Measurements from ENCODE around the gene ANXA2.
"Not testable (repeated sequence)": the region's sequence is repeated elsewhere in the genome, so short reads cannot be mapped to it uniquely, and the experiment has no call there.

ANXA2 gene

GRCh38 chr15:60397772-60398445 is at the start of gene ANXA2:
ANXA2 (minus strand) TSS chr15:60397986; CDS start chr15:60386075, 11,911 bp downstream.
- DNase-seq (ENCODE audit: low read depth) = peak; percentile 75

- no peak for DNase-seq (ENCODE audit: low read depth)
Measured at GRCh38 chr15:60444289-60444912, 46.6 kb upstream of the ANXA2 start.

- DNase-seq (ENCODE audit: low read depth) = no peak
Measured at GRCh38 chr15:60442763-60443162, 45.0 kb upstream of the ANXA2 start.

DNA sequence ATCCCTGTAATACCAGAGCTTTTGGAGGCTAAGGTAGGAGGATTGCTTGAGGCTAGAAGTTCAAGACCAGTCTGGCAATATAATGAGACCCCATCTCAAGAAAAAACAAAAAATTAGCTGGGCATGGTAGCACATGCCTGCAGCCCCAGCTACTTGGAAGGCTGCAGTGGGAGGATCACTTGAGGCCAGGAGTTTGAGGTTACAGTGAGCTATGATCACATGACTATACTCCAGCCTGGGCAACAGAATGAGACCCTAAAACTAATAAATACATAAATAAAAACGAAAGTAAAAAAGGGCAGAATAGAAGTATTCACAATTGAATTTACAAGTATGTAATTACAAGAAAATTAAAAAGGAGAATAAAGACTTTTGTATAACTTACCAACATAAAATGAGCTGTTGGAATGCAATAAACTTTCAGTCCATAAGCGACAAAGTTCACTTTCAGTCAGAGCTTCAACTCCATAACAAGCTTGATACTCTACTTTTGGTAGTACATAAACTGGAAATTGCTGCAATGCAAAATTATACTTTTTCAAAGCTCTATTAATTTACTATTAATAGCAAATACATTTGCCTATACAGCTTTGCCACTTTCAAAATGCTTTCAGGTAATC is 44.4 kb upstream of the ANXA2 start:
- DNase-seq (ENCODE audit: low read depth) = no peak

DNA sequence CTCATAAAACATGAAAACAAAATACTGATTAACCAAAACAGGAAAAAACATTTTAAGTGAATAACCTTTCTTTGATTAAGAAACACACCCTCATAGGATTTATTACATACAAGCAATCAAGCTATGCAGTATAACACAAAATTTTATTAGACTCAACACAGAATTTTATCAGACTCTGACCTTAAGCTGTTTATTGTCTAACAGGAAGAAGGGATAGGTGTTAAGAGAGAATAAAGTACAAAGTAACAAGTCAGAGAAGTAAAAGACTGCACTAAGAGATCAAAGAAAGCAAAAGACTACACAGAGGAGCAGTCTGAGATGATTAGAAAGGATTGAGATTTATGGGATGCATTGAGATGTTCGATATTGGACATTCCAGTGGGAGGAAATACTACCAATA is 43.5 kb upstream of the ANXA2 start:
- DNase-seq (ENCODE audit: low read depth) = no peak

DNA sequence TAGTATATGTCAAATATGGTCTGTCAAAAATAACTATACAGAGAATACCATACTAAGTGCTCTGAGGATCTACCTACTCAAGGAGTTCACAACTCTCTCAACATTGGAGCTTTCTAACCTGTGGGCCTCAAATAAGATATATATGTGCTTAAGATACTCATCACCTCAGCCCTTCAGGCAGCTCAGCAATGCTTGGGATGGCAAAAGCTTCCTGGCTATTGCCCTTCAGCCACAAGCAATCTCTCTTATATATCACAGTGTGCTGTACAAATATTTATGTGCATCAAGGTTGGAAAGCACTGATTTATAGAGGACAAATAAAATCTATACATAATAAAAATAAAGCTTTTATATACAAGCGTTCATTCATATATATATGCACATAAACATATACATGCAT is 40.9 kb upstream of the ANXA2 start:
- no peak for DNase-seq (ENCODE audit: low read depth)

GRCh38 chr15:60428935-60429334 is 31.1 kb upstream of the ANXA2 start:
- no peak for DNase-seq (ENCODE audit: low read depth)

GRCh38 chr15:60426870-60427508 is 29.2 kb upstream of the ANXA2 start:
- DNase-seq (ENCODE audit: low read depth) = no peak

- DNase-seq (ENCODE audit: low read depth) = no peak
Measured at GRCh38 chr15:60425461-60425860, 27.7 kb upstream of the ANXA2 start.

- no peak for DNase-seq (ENCODE audit: low read depth)
Measured at GRCh38 chr15:60424006-60424405, 26.2 kb upstream of the ANXA2 start.

DNA sequence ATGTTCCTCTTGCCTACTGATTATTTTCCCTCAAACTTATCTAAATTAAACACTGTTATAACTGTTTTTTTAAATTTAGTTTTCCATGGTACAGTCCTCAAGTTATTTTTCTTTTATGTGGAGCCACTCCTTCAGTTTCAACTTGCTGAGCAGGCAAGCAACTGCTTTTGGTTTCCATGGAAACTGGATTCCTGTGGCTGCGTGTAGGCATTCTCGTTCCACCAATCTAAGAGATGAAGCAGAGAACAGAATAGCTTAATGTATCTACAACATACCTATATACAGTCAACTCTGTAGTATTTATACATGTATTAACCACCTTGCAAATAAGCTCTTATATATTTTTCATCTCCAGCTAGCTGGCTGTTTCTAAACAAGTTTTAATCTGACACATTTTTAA is 25.8 kb upstream of the ANXA2 start:
- DNase-seq (ENCODE audit: low read depth) = no peak

GRCh38 chr15:60421544-60421943 is 23.8 kb upstream of the ANXA2 start:
- DNase-seq (ENCODE audit: low read depth) = no peak

DNA sequence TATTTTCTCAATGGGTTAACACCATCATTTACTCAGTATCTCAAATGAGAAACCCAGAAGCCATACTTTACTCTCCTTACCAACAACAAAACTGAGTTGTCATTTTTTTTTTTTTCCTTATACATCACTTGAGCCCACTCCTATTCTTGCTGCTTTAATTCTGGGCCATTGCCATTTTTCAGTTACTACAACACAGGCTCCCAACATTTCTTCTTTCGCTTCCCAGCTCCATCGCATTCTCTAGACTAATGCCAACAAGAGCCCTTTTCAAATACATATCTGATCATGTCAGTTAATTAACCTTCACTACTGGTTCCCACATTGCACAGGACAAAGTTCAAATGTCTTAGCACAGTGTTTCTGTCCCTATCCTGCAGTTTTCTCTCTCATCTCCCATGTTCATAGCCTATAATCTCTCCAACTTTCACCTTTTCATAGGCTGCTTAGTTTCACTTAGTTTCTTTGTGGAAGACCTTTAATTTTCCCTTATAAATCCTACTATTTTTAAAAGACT is 22.5 kb upstream of the ANXA2 start:
- no peak for DNase-seq (ENCODE audit: low read depth)

GRCh38 chr15:60419753-60420152 is 22.0 kb upstream of the ANXA2 start:
- no peak for DNase-seq (ENCODE audit: low read depth)

- DNase-seq (ENCODE audit: low read depth) = no peak
Measured at GRCh38 chr15:60418096-60418495, 20.3 kb upstream of the ANXA2 start.

- no peak for DNase-seq (ENCODE audit: low read depth)
Measured at GRCh38 chr15:60417112-60417511, 19.3 kb upstream of the ANXA2 start.

- DNase-seq (ENCODE audit: low read depth) = no peak
Measured at GRCh38 chr15:60416484-60416883, 18.7 kb upstream of the ANXA2 start.

- no peak for DNase-seq (ENCODE audit: low read depth)
Measured at GRCh38 chr15:60414016-60414682, 16.4 kb upstream of the ANXA2 start.

DNA sequence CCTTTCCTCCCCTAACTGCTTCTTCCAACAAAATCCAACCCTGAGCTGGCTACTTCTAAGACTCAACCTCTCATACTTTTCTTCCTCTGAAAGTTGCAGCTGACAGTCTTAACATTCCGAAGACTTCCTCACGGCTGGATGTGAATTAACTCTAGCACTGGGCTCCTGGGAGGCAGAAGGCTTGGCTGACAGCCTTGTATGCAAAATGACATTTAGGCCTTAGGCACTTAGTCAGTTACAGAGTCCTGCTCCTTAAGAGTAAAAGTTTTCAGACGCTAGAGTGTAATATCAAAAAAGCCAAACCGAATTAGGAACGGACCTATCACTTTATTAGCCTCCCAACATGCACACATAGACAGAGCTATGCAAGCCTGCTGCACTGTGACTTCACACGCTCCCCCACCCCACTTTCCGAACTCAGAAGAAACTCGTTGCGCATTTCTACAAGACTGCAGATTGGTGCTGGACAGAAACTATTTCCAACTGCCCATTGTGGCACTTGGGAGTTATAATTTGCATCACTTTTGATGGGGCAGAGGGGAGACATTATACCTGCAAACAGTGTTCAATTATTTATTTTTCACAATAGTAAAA is 15.5 kb upstream of the ANXA2 start:
- DNase-seq (ENCODE audit: low read depth) = no peak

- not testable (repeated sequence) for DNase-seq (ENCODE audit: low read depth)
Measured at GRCh38 chr15:60412807-60413206, 15.0 kb upstream of the ANXA2 start.

GRCh38 chr15:60411774-60412425 is 14.1 kb upstream of the ANXA2 start:
- no peak for DNase-seq (ENCODE audit: low read depth)

Measured in activated T-cell treated with anti-CD3 and anti-CD28 coated beads for 1 hour (primary cell).